A549 (cell line): ENCODE data around the gene MGAT4D.

Source experiments
- BCL3 ChIP-seq: fragments of >200 bp; sonication (Bioruptor Twin); formaldehyde crosslinking; IDR thresholded peaks from 3 replicates; pipeline ENCODE4 v1.6.1; 2016
- CBX8 ChIP-seq: fragments of 200-600 bp; sonication (generic); IDR thresholded peaks from 2 replicates; pipeline ENCODE4 v1.6.1; 2016
- CEBPB ChIP-seq, 2 experiments: fragments of >200 bp in 1 of 2; sonication (Bioruptor Twin) in 1 of 2; formaldehyde crosslinking in 1 of 2; IDR thresholded peaks; 2 replicates each; pipeline ENCODE4 v1.6.1; 2012 to 2016
- CTCF ChIP-seq: fragments of >200 bp; sonication (Bioruptor Twin); formaldehyde crosslinking; IDR thresholded peaks from 3 replicates; pipeline ENCODE4 v1.5.1; 2016
- E2F6 ChIP-seq: IDR thresholded peaks from 2 replicates; pipeline ENCODE4 v1.6.1; 2012; ENCODE audit warnings: low read depth, borderline replicate concordance
- EP300 ChIP-seq, 2 experiments: fragments of >200 bp; sonication (Bioruptor Twin); formaldehyde crosslinking; IDR thresholded peaks; 2 replicates in 1 of 2; 3 replicates in 1 of 2; pipeline ENCODE4 v1.6.1; 2016 to 2017
- JUN ChIP-seq, 2 experiments: fragments of >200 bp; sonication (Bioruptor Twin); formaldehyde crosslinking; IDR thresholded peaks; 2 replicates in 1 of 2; 3 replicates in 1 of 2; pipeline ENCODE4 v1.6.1; 2016 to 2017
- MAFK ChIP-seq: fragments of 450-650 bp; IDR thresholded peaks from 2 replicates; pipeline ENCODE4 v1.6.1; 2014; ENCODE audit not compliant: partially characterized antibody
- MAX ChIP-seq: IDR thresholded peaks from 2 replicates; pipeline ENCODE4 v1.6.1; 2012
- POLR2A ChIP-seq: IDR thresholded peaks from 2 replicates; pipeline ENCODE4 v1.6.1; 2012; ENCODE audit warnings: mild to moderate bottlenecking, low read length
- RARB ChIP-seq: fragments of 250-450 bp; sonication (Bioruptor Pico); IDR thresholded peaks from 2 replicates; pipeline ENCODE4 v1.8.0; 2021; ENCODE audit warnings: mild to moderate bottlenecking, moderate library complexity
- REST ChIP-seq: fragments of 200-600 bp; sonication (generic); IDR thresholded peaks from 2 replicates; pipeline ENCODE4 v1.6.1; 2016; ENCODE audit warnings: antibody characterized with exemption, mild to moderate bottlenecking, moderate library complexity
- SREBF2 ChIP-seq: fragments of 450-650 bp; IDR thresholded peaks from 2 replicates; pipeline ENCODE4 v1.6.1; 2014; ENCODE audit warnings: mild to moderate bottlenecking, moderate library complexity
- ZC3H11A ChIP-seq: fragments of 450-650 bp; IDR thresholded peaks from 2 replicates; pipeline ENCODE4 v1.6.1; 2014; ENCODE audit warnings: antibody characterized with exemption, mild to moderate bottlenecking

GRCh38 chr4:140529434-140529833, 31.3 kb upstream of the MGAT4D start:
- TF ChIP-seq EP300 (IDR thresholded peaks at IDR 0.05) (no peak), CTCF (no peak), CEBPB (IDR thresholded peaks at IDR 0.05) (no peak), MAFK (no peak), POLR2A (no peak), E2F6 (no peak), RARB (CRISPR knock-in tag) (no peak), SREBF2 (no peak), CBX8 (no peak), JUN (IDR thresholded peaks at IDR 0.05) (no peak), REST (no peak), ZC3H11A (no peak), BCL3 (no peak), MAX (no peak)
